Measurements from ENCODE around the gene RADIL.
"Not testable (repeated sequence)": the region's sequence is repeated elsewhere in the genome, so short reads cannot be mapped to it uniquely, and the experiment has no call there.

The RADIL gene

DNA sequence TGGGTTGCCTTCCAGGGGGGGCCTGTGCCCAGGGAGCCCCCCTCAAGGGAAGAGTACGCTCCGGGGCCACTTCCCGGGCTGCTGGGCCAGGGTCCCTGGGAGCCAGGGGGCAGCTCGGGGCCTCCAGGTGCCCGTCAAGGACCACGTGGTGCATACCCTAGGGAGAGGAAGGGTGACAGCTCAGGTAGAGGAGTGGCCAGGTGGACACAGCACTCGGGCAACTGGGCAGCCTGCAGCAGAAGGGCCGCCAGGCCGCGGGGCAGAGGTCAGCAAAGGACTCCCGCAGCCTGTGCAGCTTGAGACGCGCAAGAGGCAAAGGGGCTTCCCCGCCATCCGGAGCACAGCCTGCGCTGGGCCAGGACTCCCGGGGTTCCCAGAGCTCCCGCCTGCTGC lies 81.7 kb downstream of the RADIL start:
- Mint-ChIP-seq H3K4me3 (no peak overlapping the region), H3K27ac (no peak overlapping the region)
- no peak for DNase-seq

GRCh38 chr7:4800926-4801838 lies 82.3 kb downstream of the RADIL start:
- no peak overlapping the region for H3K4me3 Mint-ChIP-seq
- H3K9me3 Mint-ChIP-seq, result no peaks in the 10 kb centered on the region
- H3K27me3 Mint-ChIP-seq, result no peaks in the 10 kb centered on the region
- no peak for DNase-seq
- peaks cover 5% of the 10 kb centered on the region for H3K4me1 Mint-ChIP-seq
- H3K27ac Mint-ChIP-seq, result no peak overlapping the region
- peak; percentile 15 for ATAC-seq

More for the DNA sequence above, 81.7 kb downstream of the RADIL start:
- Mint-ChIP-seq H3K27me3 (peaks cover 5% of the 10 kb centered on the region), H3K4me1 (peaks cover 5% of the 10 kb centered on the region), H3K9me3 (no peaks in the 10 kb centered on the region)
- ATAC-seq, result peak; percentile 1

DNA sequence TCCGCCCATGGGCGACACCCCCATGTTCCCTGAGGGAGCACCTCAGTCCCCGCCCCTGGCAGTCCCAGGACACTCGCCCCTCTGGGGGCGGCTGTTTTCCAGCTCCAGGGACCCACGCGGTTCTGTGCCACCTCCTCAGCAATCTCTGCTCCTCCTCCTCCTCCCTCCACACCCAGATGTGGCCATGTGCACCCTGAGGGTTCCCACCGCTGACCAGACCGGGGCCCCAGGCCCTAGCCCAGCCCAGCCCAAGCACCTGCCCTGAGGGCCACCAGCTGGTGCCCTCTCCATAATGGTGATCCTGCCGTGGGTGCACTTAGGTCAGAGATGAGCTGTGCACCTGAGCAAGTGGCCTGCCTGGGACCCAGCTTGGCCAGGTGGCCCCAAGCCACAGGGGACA lies 83.0 kb downstream of the RADIL start:
- Mint-ChIP-seq H3K27ac (no peak overlapping the region), H3K4me1 (peaks cover 5% of the 10 kb centered on the region), H3K27me3 (no peaks in the 10 kb centered on the region), H3K4me3 (no peak overlapping the region), H3K9me3 (no peaks in the 10 kb centered on the region)
- no peak for DNase-seq
- ATAC-seq, result peak; percentile 6

DNA sequence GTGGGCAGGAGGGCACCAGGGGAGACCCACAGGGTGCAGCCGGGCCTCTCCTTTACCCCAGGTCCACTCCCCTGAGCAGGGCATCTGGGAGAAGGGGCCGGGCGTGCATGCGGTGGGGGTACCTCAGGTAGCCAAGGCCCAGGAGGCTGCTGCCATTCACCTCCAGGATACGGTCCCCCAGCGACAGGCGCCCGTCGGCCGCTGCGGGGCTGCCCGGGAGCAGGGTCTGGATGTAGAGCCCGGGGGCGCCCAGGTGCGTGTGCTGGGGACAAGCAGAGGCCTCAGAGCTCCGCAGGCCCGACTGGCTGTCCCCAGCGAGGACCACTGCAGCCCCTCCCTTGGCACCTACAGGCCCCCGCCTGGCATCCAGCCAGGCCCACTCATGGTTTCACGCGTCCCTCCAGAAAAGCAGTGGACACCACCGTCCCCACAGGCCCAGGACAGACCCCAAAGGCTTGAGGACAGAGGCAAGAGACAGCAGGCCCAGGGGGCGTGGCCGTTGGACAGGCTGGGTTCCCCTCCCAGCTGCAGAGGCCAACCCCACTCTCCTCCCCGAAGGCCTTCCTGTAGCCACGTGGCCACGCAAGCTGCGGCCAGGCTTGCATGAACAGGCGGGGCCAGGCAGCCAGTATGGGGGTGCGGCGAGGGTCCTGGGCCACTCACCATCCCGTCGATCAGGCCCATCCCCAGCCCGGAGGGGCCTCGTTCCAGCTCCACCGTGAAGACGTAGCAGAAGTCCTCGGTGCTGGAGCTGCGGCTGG lies 83.8 kb downstream of the RADIL start:
- H3K9me3 Mint-ChIP-seq, result no peaks in the 10 kb centered on the region
- H3K4me1 Mint-ChIP-seq, result peaks cover 6% of the 10 kb centered on the region
- DNase-seq (no peak), ATAC-seq (peak; percentile 15)
- no peak overlapping the region for H3K27ac Mint-ChIP-seq
- no peak overlapping the region for H3K4me3 Mint-ChIP-seq
- H3K27me3 Mint-ChIP-seq, result no peaks in the 10 kb centered on the region

DNA sequence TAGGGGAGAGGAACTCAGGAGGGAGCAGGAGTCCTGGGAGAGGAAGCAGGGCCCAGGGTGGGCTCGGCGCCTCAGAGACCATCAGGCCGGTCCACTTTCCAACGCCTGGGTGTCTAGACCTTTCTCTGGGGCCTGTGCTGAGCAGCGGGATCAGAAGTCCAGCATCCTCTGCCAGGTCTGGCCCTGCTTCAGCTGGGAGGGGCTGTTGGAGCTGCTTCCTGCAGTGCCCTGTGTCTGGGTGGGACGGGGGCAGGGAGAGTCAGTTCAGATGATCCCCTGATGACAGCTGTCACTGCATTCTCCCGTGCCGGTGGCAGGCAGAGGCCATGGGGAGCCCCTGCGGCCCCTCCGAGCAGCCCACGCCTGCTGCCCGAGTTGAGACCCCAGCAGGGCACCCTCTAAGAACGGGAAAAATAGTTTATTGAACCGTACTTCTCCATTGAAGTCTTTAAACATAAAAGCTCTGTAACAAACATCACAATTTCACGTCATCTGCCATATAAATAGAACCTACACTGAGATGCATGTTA lies 84.7 kb downstream of the RADIL start:
- peaks cover 12% of the 10 kb centered on the region for H3K4me1 Mint-ChIP-seq

DNA sequence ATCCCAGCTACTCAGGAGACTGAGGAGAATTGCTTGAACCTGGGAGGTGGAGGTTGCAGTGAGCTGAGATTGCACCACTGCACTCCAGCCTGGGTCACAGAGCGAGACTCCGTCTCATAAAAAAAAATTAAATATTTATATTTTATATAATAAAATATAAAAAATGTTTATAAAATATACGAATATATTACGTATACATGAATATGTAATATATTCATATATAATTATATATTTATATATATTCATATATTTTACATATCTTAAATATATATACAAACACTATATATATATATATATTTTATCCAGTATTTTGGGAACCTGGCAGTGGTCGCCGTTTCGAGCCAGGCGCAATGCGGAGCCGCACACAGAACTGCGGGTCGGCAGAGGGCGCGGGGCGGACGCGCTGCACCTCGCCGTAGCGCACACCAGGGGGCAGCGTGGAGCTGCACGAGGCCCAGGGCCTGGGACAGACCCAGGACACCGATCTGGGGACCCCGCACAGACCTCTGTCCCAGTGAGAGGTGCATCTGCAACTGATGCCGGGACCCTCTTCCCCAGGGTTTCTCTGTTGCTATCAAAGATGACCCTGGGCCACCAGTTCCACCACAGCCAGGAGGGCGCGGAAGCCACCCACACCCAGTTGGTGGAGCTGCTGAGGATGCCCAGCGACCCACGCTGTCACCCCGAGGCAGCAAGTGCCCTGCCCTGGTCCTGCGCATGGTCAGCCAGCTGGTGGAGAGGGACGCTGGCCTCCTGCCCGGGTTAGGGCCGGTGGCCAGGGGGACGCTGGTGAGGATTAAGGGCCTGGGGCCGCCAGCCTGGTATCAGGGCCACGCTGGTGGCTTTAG lies 85.4 kb downstream of the RADIL start:
- Mint-ChIP-seq H3K4me1 (peaks cover 12% of the 10 kb centered on the region), H3K27me3 (no peaks in the 10 kb centered on the region), H3K4me3 (no peak overlapping the region), H3K27ac (no peak overlapping the region), H3K9me3 (no peaks in the 10 kb centered on the region)
- DNase-seq, result peak; percentile 71 to 74
- peak; percentile 74 for ATAC-seq

More for the DNA sequence above, 84.7 kb downstream of the RADIL start:
- Mint-ChIP-seq H3K27me3 (no peaks in the 10 kb centered on the region), H3K4me3 (no peak overlapping the region), H3K27ac (no peak overlapping the region), H3K9me3 (no peaks in the 10 kb centered on the region)
- no peak for DNase-seq
- no peak for ATAC-seq

- no peak overlapping the region for H3K4me3 Mint-ChIP-seq
- H3K9me3 Mint-ChIP-seq, result no peaks in the 10 kb centered on the region
- no peaks in the 10 kb centered on the region for H3K27me3 Mint-ChIP-seq
- peaks cover 17% of the 10 kb centered on the region for H3K4me1 Mint-ChIP-seq
- DNase-seq, result no peak
- no peak for ATAC-seq
- no peak overlapping the region for H3K27ac Mint-ChIP-seq
Observed at GRCh38 chr7:4796453-4796852, 87.1 kb downstream of the RADIL start.

GRCh38 chr7:4794591-4795350 lies 88.7 kb downstream of the RADIL start:
- Mint-ChIP-seq H3K4me3 (no peak overlapping the region), H3K27ac (no peak overlapping the region), H3K4me1 (peaks cover 23% of the 10 kb centered on the region), H3K27me3 (no peaks in the 10 kb centered on the region), H3K9me3 (no peaks in the 10 kb centered on the region)
- no peak for DNase-seq
- no peak for ATAC-seq

DNA sequence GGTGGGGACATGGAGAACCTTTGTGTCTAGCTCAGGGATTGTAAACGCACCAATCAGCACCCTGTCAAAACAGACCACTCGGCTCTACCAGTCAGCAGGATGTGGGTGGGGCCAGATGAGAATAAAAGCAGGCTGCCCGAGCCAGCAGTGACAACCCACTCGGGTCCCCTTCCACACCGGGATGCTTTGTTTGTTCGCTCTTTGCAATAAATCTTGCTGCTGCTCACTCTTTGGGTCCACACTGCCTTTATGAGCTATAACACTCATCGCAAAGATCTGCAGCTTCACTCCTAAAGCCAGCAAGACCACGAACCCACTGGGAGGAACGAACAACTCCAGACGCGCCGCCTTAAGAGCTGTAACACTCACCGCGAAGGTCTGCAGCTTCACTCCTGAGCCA lies 89.3 kb downstream of the RADIL start:
- ATAC-seq, H3K4me3 Mint-ChIP-seq, H3K27me3 Mint-ChIP-seq, H3K9me3 Mint-ChIP-seq, H3K27ac Mint-ChIP-seq, DNase-seq: not testable (repeated sequence)
- H3K4me1 Mint-ChIP-seq, result peaks cover 23% of the 10 kb centered on the region

DNA sequence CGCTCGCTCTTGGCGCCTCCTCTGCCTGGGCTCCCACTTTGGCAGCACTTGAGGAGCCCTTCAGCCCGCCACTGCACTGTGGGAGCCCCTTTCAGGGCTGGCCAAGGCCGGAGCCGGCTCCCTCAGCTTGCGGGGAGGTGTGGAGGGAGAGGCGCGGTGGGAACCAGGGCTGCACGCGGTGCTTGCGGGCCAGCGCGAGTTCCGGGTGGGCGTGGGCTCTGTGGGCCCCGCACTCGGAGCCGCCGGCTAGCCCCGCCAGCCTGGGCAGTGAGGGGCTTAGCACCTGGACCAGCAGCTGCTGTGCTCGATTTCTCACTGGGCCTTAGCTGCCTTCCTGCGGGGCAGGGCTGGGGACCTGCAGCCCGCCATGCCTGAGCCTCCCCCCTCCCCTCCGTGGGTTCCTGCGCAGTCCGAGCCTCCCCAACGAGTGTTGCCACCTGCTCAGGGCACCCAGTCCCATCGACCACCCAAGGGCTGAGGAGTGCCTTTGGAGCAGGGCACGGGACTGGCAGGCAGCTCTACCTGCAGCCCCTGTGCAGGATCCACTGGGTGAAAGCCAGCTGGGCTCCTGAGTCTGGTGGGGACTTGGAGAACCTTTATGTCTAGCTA lies 90.0 kb downstream of the RADIL start:
- not testable (repeated sequence) for H3K27ac Mint-ChIP-seq, H3K27me3 Mint-ChIP-seq, DNase-seq, ATAC-seq, H3K9me3 Mint-ChIP-seq, H3K4me3 Mint-ChIP-seq
- H3K4me1 Mint-ChIP-seq, result peaks cover 22% of the 10 kb centered on the region

GRCh38 chr7:4792537-4793126 lies 90.9 kb downstream of the RADIL start:
- DNase-seq, result no peak
- H3K4me1 Mint-ChIP-seq, result peaks cover 18% of the 10 kb centered on the region
- H3K27ac Mint-ChIP-seq, result no peak overlapping the region

GRCh38 chr7:4791738-4792536 lies 91.6 kb downstream of the RADIL start:
- DNase-seq (peak; percentile 74 to 85), ATAC-seq (peak; percentile 74)
- no peaks in the 10 kb centered on the region for H3K9me3 Mint-ChIP-seq
- H3K27me3 Mint-ChIP-seq, result no peaks in the 10 kb centered on the region
- H3K4me3 Mint-ChIP-seq, result peak overlapping the region in 1 of 2 donors; percentile 60
- H3K4me1 Mint-ChIP-seq, result peaks cover 18% of the 10 kb centered on the region
- peak overlapping the region; percentile 54 to 88 for H3K27ac Mint-ChIP-seq

More at GRCh38 chr7:4792537-4793126, 90.9 kb downstream of the RADIL start:
- no peaks in the 10 kb centered on the region for H3K9me3 Mint-ChIP-seq
- peak; percentile 27 for ATAC-seq
- no peaks in the 10 kb centered on the region for H3K27me3 Mint-ChIP-seq
- peak overlapping the region in 1 of 2 donors; percentile 60 for H3K4me3 Mint-ChIP-seq

DNA sequence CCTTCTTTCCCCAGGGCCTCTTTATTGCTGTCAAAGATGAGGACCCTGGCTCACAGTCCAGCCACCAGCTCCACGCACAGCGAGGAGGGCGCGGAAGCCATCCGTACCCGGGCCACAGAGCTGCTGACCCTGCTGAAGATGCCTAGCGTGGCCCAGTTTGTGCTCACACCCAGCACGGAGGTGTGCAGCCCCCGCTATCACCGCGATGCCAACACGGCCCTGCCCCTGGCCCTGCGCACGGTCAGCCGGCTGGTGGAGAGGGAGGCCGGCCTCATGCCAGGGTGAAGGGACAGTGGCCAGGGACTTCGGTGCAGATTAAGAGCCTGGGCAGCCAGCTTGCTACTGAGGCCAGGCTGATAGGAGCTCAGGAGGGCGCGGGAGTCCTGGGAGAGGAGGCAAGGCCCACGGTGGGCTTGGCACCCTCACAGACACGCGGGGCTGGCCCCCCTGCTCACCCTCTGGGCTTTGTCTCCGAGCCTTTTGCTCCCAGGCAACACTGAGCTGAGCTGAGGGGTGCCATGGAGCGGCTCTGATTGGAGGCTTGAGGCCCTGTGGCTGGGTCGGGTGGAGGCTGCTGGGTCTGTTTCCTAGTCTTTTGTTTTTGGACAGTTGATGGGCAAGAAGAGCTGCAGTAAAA lies 92.3 kb downstream of the RADIL start:
- H3K9me3 Mint-ChIP-seq, result no peaks in the 10 kb centered on the region
- no peaks in the 10 kb centered on the region for H3K27me3 Mint-ChIP-seq
- peaks cover 18% of the 10 kb centered on the region for H3K4me1 Mint-ChIP-seq
- ATAC-seq (no peak), DNase-seq (no peak)
- H3K27ac Mint-ChIP-seq, result peak overlapping the region; percentile 54 to 88
- H3K4me3 Mint-ChIP-seq, result peak overlapping the region in 1 of 2 donors; percentile 33
